Stomach smooth muscle (tissue), 2 donors: ENCODE results near the gene LRRC63.

Source experiments
- H3K27ac ChIP-seq: one replicate; pipeline ENCODE4 v1.7.0; 2013; ENCODE audit warnings: mild to moderate bottlenecking, low read length, inconsistent platforms
- H3K27me3 ChIP-seq, 2 donors: one replicate each; pipeline ENCODE4 v1.7.0; 2013; ENCODE audit warnings: low read length in 2 of 2; ENCODE audit not compliant: insufficient read depth in 2 of 2, control insufficient read depth in 1 of 2
- H3K36me3 ChIP-seq, 2 donors: one replicate each; pipeline ENCODE4 v1.7.0; 2013; ENCODE audit warnings: low read length in 2 of 2; ENCODE audit not compliant: control insufficient read depth in 2 of 2, insufficient read depth in 2 of 2
- H3K4me1 ChIP-seq: one replicate; pipeline ENCODE4 v1.7.0; 2013; ENCODE audit warnings: low read length; ENCODE audit not compliant: control insufficient read depth, insufficient read depth
- H3K4me3 ChIP-seq, 2 donors: one replicate each; pipeline ENCODE4 v1.7.0; 2013; ENCODE audit warnings: low read length in 2 of 2
- H3K9ac ChIP-seq, 2 donors: one replicate each; pipeline ENCODE4 v1.7.0; 2013; ENCODE audit warnings: low read length in 2 of 2, mild to moderate bottlenecking in 1 of 2
- H3K9me3 ChIP-seq, 2 donors: one replicate each; pipeline ENCODE4 v1.7.0; 2013; ENCODE audit warnings: low read length in 2 of 2; ENCODE audit not compliant: control insufficient read depth in 2 of 2
- donor health status: healthy.
- donor health status: Pancreatic carcinoma.

Gene LRRC63

GRCh38 chr13:46313024-46313423 is 101.3 kb downstream of the LRRC63 start:
- no peak overlapping the region for H3K9ac ChIP-seq
- no peak overlapping the region for H3K27ac ChIP-seq
- no peaks in the 10 kb centered on the region for H3K4me1 ChIP-seq
- H3K36me3 ChIP-seq, result no peaks in the 10 kb centered on the region
- peaks cover 0 to 4% of the 10 kb centered on the region in 2 donors for H3K9me3 ChIP-seq
- no peak overlapping the region for H3K4me3 ChIP-seq
- no peaks in the 10 kb centered on the region for H3K27me3 ChIP-seq

GRCh38 chr13:46313432-46314257 is 101.9 kb downstream of the LRRC63 start:
- Histone ChIP-seq H3K27me3 (no peaks in the 10 kb centered on the region), H3K36me3 (no peaks in the 10 kb centered on the region), H3K4me1 (no peaks in the 10 kb centered on the region), H3K4me3 (no peak overlapping the region), H3K27ac (no peak overlapping the region), H3K9me3 (peaks cover 0 to 4% of the 10 kb centered on the region in 2 donors), H3K9ac (no peak overlapping the region)

GRCh38 chr13:46314587-46314986 is 102.9 kb downstream of the LRRC63 start:
- H3K4me1 ChIP-seq, result no peaks in the 10 kb centered on the region
- no peak overlapping the region for H3K27ac ChIP-seq
- H3K4me3 ChIP-seq, result no peak overlapping the region

GRCh38 chr13:46315036-46315435 is 103.3 kb downstream of the LRRC63 start:
- H3K9ac ChIP-seq, result no peak overlapping the region
- no peak overlapping the region for H3K27ac ChIP-seq
- H3K4me3 ChIP-seq, result no peak overlapping the region
- H3K36me3 ChIP-seq, result no peaks in the 10 kb centered on the region
- peaks cover 0 to 1% of the 10 kb centered on the region in 2 donors for H3K9me3 ChIP-seq
- no peaks in the 10 kb centered on the region for H3K4me1 ChIP-seq
- no peaks in the 10 kb centered on the region for H3K27me3 ChIP-seq

More at GRCh38 chr13:46314587-46314986, 102.9 kb downstream of the LRRC63 start:
- H3K9me3 ChIP-seq, result peaks cover 0 to 4% of the 10 kb centered on the region in 2 donors
- no peaks in the 10 kb centered on the region for H3K36me3 ChIP-seq
- H3K9ac ChIP-seq, result no peak overlapping the region
- no peaks in the 10 kb centered on the region for H3K27me3 ChIP-seq

GRCh38 chr13:46315491-46316075 is 103.9 kb downstream of the LRRC63 start:
- no peaks in the 10 kb centered on the region for H3K36me3 ChIP-seq
- no peak overlapping the region for H3K9ac ChIP-seq
- H3K9me3 ChIP-seq, result no peaks in the 10 kb centered on the region
- no peak overlapping the region for H3K4me3 ChIP-seq
- no peaks in the 10 kb centered on the region for H3K27me3 ChIP-seq
- H3K27ac ChIP-seq, result no peak overlapping the region
- no peaks in the 10 kb centered on the region for H3K4me1 ChIP-seq

- Histone ChIP-seq H3K9ac (no peak overlapping the region), H3K36me3 (no peaks in the 10 kb centered on the region), H3K4me1 (no peaks in the 10 kb centered on the region), H3K27me3 (no peaks in the 10 kb centered on the region), H3K4me3 (no peak overlapping the region), H3K9me3 (no peaks in the 10 kb centered on the region), H3K27ac (no peak overlapping the region)
These were observed 105.4 kb downstream of the LRRC63 start for GRCh38 chr13:46317120-46317519.

GRCh38 chr13:46318986-46319385 is 107.3 kb downstream of the LRRC63 start:
- H3K27ac ChIP-seq, result no peak overlapping the region
- no peaks in the 10 kb centered on the region for H3K9me3 ChIP-seq
- H3K4me1 ChIP-seq, result no peaks in the 10 kb centered on the region
- H3K4me3 ChIP-seq, result no peak overlapping the region
- H3K36me3 ChIP-seq, result no peaks in the 10 kb centered on the region
- H3K27me3 ChIP-seq, result no peaks in the 10 kb centered on the region
- H3K9ac ChIP-seq, result no peak overlapping the region

- Histone ChIP-seq H3K9ac (no peak overlapping the region), H3K36me3 (no peaks in the 10 kb centered on the region), H3K4me3 (no peak overlapping the region), H3K27ac (no peak overlapping the region), H3K9me3 (no peaks in the 10 kb centered on the region), H3K4me1 (no peaks in the 10 kb centered on the region), H3K27me3 (no peaks in the 10 kb centered on the region)
These were observed 108.7 kb downstream of the LRRC63 start for GRCh38 chr13:46320406-46320805.

GRCh38 chr13:46320821-46321220 is 109.1 kb downstream of the LRRC63 start:
- Histone ChIP-seq H3K4me3 (no peak overlapping the region), H3K4me1 (no peaks in the 10 kb centered on the region), H3K27ac (no peak overlapping the region), H3K36me3 (no peaks in the 10 kb centered on the region), H3K27me3 (no peaks in the 10 kb centered on the region), H3K9me3 (no peaks in the 10 kb centered on the region), H3K9ac (no peak overlapping the region)

GRCh38 chr13:46321494-46322225 is 109.9 kb downstream of the LRRC63 start:
- Histone ChIP-seq H3K4me3 (no peak overlapping the region), H3K9ac (no peak overlapping the region), H3K27me3 (no peaks in the 10 kb centered on the region), H3K4me1 (no peaks in the 10 kb centered on the region), H3K36me3 (no peaks in the 10 kb centered on the region), H3K9me3 (no peaks in the 10 kb centered on the region), H3K27ac (no peak overlapping the region)
